H54 (cell line): ENCODE measurements around the gene TOP2B.

Experiments
- DNase-seq: peaks from one replicate; pipeline ENCODE4 v3.0.0; 2011; ENCODE audit warnings: low spot score, mixed read lengths; ENCODE audit not compliant: insufficient read length
- FAIRE-seq: peaks from 3 replicates; lab custom pipeline; 2011; peaks lifted over from hg19 to GRCh38; lab: Jason Lieb, UNC
- POLR2A ChIP-seq: IDR thresholded peaks from 2 replicates; pipeline ENCODE4 v1.6.1; 2011; ENCODE audit warnings: low read depth, mild to moderate bottlenecking, low read length

TOP2B gene

GRCh38 chr3:25588441-25589103 lies 76.1 kb downstream of the TOP2B start:
- DNase-seq (no peak), FAIRE-seq (no peak)
- no peak for TF ChIP-seq POLR2A

GRCh38 chr3:25587975-25588374 lies 76.7 kb downstream of the TOP2B start:
- FAIRE-seq = no peak
- DNase-seq = no peak
- TF ChIP-seq POLR2A = no peak

GRCh38 chr3:25587526-25587925 lies 77.2 kb downstream of the TOP2B start:
- FAIRE-seq (no peak), DNase-seq (no peak)
- no peak for TF ChIP-seq POLR2A

GRCh38 chr3:25587094-25587493 lies 77.6 kb downstream of the TOP2B start:
- no peak for TF ChIP-seq POLR2A
- DNase-seq (no peak), FAIRE-seq (no peak)

GRCh38 chr3:25586553-25586952 lies 78.2 kb downstream of the TOP2B start:
- no peak for TF ChIP-seq POLR2A
- no peak for FAIRE-seq
- DNase-seq = no peak

GRCh38 chr3:25586167-25586505 lies 78.6 kb downstream of the TOP2B start:
- no peak for DNase-seq
- no peak for FAIRE-seq
- TF ChIP-seq POLR2A = no peak

GRCh38 chr3:25585361-25586166 lies 79.1 kb downstream of the TOP2B start:
- FAIRE-seq = no peak
- no peak for DNase-seq
- no peak for TF ChIP-seq POLR2A

- FAIRE-seq (no peak), DNase-seq (no peak)
- TF ChIP-seq POLR2A = no peak
Observed at GRCh38 chr3:25584011-25584789, 80.5 kb downstream of the TOP2B start.

- no peak for TF ChIP-seq POLR2A
- no peak for FAIRE-seq
- no peak for DNase-seq
Observed at GRCh38 chr3:25583343-25583742, 81.4 kb downstream of the TOP2B start.

- peak; percentile 96 for FAIRE-seq
- peak; percentile 82 for DNase-seq
- no peak for TF ChIP-seq POLR2A
Observed at GRCh38 chr3:25582242-25582641, 82.5 kb downstream of the TOP2B start.

- DNase-seq (no peak), FAIRE-seq (no peak)
- TF ChIP-seq POLR2A = no peak
Observed at GRCh38 chr3:25581823-25582222, 82.9 kb downstream of the TOP2B start.

- no peak for DNase-seq
- no peak for FAIRE-seq
- no peak for TF ChIP-seq POLR2A
Observed at GRCh38 chr3:25581335-25581734, 83.4 kb downstream of the TOP2B start.

- FAIRE-seq (no peak), DNase-seq (no peak)
- no peak for TF ChIP-seq POLR2A
Observed at GRCh38 chr3:25580534-25580933, 84.2 kb downstream of the TOP2B start.

GRCh38 chr3:25578059-25578458 lies 86.6 kb downstream of the TOP2B start:
- DNase-seq = no peak
- no peak for FAIRE-seq
- no peak for TF ChIP-seq POLR2A

GRCh38 chr3:25576831-25577454 lies 87.8 kb downstream of the TOP2B start:
- FAIRE-seq (no peak), DNase-seq (no peak)
- TF ChIP-seq POLR2A = no peak
